Muscle of leg (tissue), 11 donors: Measurements from ENCODE around the gene TRIO. TPM values are rescaled to one million over a fixed set of nuclear protein-coding genes. Genes with fewer than 3 reads are reported as not detected.
A peak's percentile ranks its signal among the peaks of the same experiment; 100 is the strongest.

Experiments
- DNase-seq: peaks from one replicate; pipeline ENCODE4 v3.0.0; 2013
- H3K27ac ChIP-seq: one replicate; pipeline ENCODE4 v1.5.1; 2013; ENCODE audit warnings: mild to moderate bottlenecking, low read length, control low read depth
- H3K27me3 ChIP-seq: one replicate; pipeline ENCODE4 v1.6.1; 2013; ENCODE audit warnings: low read length; ENCODE audit not compliant: control insufficient read depth, insufficient read depth
- H3K36me3 ChIP-seq: one replicate; pipeline ENCODE4 v1.6.1; 2013; ENCODE audit warnings: low read length; ENCODE audit not compliant: control insufficient read depth, insufficient read depth
- H3K4me1 ChIP-seq: one replicate; pipeline ENCODE4 v1.6.1; 2013; ENCODE audit warnings: low read length; ENCODE audit not compliant: control insufficient read depth, insufficient read depth
- H3K4me3 ChIP-seq: one replicate; pipeline ENCODE4 v1.5.1; 2013; ENCODE audit warnings: low read length, control low read depth
- H3K9me3 ChIP-seq: replicated peaks from 2 replicates; pipeline ENCODE4 v1.6.1; 2013; ENCODE audit warnings: low read depth, low read length; ENCODE audit not compliant: control insufficient read depth
- WGBS: methylation state at CpG from one replicate; pipeline ENCODE4 v1.1.5; 2013; ENCODE audit warnings: missing lambda C conversion rate; ENCODE audit not compliant: insufficient coverage; 5-methylcytosine and 5-hydroxymethylcytosine counted together
- polyA plus RNA-seq, 8 donors: library from polyadenylated mRNA; unstranded; fragments of 120-200 nt; gene quantifications; one replicate each; pipeline versions ENCODE4 v1.2.1 to v1.2.3, GENCODE V29; 2013; ENCODE audit warnings: inconsistent platforms in 1 of 8, low replicate concordance in 1 of 8; ENCODE audit not compliant: insufficient read length in 8 of 8, insufficient read depth in 1 of 8
- total RNA-seq: library from RNA; stranded (reverse); fragments of 120-200 nt; gene quantifications from one replicate; pipeline ENCODE4 v1.2.4, GENCODE V29; 2013

The TRIO gene
- total and polyA plus RNA-seq, 9 donors, result 124 to 219 (median 168) TPM

DNA sequence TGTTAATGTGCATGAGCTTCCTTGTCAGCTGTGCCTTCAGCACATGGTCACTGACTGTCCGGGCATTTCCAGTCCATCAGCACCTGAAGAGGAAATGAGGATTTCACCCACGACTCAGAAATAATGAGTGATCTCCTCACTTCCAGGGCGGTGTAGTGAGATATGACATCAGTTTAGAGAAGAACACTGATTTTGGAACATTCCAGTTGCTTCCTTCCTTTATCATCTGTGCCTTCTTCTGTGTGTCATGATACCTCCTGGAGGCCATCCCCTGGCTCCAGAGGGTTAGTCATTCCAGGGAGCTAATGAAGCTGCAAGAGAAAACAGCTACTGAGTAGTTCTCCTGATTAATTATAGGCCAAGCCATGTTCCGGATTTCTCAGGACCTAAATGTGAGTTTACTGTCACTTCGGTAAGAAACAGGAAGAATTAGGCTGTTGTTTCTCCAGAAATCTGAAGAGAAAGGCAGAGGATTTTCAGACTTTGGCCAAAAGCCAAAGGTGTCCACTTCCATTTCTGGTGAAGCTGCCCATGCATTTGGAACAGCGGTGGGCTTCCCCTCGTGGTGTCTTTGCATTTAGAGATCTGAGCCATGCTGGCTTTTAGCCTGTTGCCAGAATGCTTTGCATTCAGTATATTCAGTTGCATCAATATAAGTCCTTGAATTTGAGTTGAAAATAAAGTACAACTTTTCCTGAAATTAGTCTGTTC lies 277.1 kb downstream of the TRIO start:
- Histone ChIP-seq H3K4me1 (peaks cover 51% of the 10 kb centered on the region), H3K36me3 (peaks cover 53% of the 10 kb centered on the region), H3K27ac (no peak overlapping the region), H3K4me3 (no peak overlapping the region), H3K27me3 (no peaks in the 10 kb centered on the region), H3K9me3 (no peaks in the 10 kb centered on the region)
- no peak for DNase-seq
- 53% methylated on average over 5 of the region's 7 CpGs for WGBS

DNA sequence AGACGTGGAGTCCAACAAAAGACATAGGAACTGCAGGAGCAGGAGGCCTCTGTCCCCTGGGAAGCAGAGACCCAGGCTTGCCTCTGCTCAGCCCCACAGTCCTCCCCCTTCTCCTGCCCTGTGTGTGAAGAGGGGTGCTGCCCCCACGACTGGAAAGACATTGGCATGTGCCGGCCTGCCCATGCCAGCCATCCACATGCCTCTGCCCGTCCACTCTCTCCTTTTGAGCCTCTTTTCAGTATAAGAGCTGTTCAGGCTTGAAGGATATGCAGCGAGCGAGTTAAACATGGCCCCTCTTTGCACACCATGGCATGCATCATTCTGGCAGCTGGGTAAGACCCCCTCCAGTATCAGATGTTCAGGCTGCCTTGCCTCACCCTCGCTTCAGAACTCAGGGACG lies 278.7 kb downstream of the TRIO start:
- no peak overlapping the region for H3K27ac ChIP-seq
- H3K4me3 ChIP-seq, result no peak overlapping the region
- peaks cover 47% of the 10 kb centered on the region for H3K4me1 ChIP-seq
- H3K27me3 ChIP-seq, result no peaks in the 10 kb centered on the region
- H3K9me3 ChIP-seq, result no peaks in the 10 kb centered on the region
- WGBS, result 86% methylated on average over 1 of the region's 8 CpGs
- peaks cover 57% of the 10 kb centered on the region for H3K36me3 ChIP-seq
- DNase-seq, result no peak

DNA sequence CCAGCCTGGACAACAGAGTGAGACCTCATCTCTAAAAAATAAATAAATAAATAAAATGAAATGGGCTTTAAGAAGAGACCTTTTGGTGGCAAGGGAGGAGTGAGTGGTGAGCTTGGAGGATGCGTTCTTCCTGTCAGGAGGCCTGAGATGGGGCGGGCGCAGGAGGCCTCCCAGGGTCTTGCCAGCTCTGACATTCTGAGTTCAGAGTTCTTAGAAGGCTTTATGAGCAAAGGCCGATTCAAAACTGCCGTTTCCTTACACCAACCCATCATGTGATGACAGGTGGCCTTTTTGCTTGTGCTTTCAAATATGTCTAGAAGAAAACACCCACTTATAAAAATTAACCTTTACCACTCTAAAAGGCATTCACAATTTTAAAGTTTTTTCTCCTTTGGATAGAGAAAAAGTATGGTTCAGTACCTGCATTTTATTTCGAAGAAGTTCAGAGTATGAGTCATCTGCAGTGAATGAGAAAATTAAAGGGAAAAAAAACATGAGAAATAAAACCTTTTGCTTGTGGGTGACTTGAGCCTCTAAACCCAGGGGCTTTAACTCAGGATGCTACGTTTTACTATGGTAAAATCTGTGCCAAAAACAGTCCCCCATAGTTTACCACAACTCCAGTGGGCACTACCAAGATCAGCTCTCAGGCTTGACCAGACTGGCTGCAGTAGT lies 281.0 kb downstream of the TRIO start:
- Histone ChIP-seq H3K36me3 (peaks cover 53% of the 10 kb centered on the region), H3K4me1 (peaks cover 41% of the 10 kb centered on the region), H3K27me3 (no peaks in the 10 kb centered on the region), H3K4me3 (no peak overlapping the region), H3K9me3 (no peaks in the 10 kb centered on the region), H3K27ac (no peak overlapping the region)
- no peak for DNase-seq
- WGBS, result 83% methylated on average over 2 of the region's 7 CpGs

DNA sequence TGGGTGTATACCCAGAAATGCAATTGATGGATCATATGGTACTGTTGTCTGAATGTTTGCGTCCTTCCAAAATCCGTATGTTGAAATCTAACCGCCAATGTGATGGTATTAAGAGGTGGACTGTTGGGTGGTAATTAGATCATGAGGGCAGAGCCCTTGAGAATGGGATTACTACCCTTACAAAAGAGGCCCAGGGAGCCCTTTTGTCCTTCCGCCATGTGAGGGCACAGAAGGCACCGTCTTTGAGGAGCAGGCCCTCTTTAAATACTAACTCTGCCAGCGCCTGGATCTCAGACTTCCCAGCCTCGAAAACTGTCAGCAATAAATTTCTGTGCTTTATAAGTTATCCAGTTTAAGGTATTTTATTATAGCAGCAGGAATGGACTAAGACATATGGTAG lies 282.4 kb downstream of the TRIO start:
- H3K27ac ChIP-seq, result no peak overlapping the region
- no peaks in the 10 kb centered on the region for H3K9me3 ChIP-seq
- H3K27me3 ChIP-seq, result no peaks in the 10 kb centered on the region
- 80% methylated on average over 1 of the region's 7 CpGs for WGBS
- peaks cover 40% of the 10 kb centered on the region for H3K36me3 ChIP-seq
- no peak overlapping the region for H3K4me3 ChIP-seq
- DNase-seq, result no peak
- peaks cover 30% of the 10 kb centered on the region for H3K4me1 ChIP-seq

DNA sequence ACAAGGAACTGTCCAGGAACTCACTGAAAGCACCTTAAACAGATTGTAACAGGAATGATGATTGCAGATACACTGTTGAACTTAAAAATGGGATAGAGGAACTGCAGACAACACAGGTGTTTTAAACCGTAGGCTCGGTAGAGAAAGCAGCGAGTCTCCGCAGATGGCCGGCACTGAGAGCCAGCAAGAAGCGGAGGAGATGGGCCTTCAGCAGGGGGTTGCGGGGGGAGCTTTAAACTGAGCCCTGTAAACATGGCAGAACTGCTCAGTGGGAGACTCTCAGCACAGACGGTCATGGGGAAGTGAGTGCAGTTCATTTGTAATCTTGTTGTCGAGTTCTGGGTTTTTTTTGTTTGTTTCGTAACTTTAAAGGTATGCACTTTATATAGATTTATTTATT lies 283.4 kb downstream of the TRIO start:
- Histone ChIP-seq H3K27me3 (no peaks in the 10 kb centered on the region), H3K4me3 (no peak overlapping the region), H3K36me3 (peaks cover 32% of the 10 kb centered on the region), H3K9me3 (no peaks in the 10 kb centered on the region), H3K4me1 (peaks cover 36% of the 10 kb centered on the region), H3K27ac (no peak overlapping the region)
- DNase-seq, result no peak
- WGBS, result 61% methylated on average over 8 of the region's 10 CpGs

DNA sequence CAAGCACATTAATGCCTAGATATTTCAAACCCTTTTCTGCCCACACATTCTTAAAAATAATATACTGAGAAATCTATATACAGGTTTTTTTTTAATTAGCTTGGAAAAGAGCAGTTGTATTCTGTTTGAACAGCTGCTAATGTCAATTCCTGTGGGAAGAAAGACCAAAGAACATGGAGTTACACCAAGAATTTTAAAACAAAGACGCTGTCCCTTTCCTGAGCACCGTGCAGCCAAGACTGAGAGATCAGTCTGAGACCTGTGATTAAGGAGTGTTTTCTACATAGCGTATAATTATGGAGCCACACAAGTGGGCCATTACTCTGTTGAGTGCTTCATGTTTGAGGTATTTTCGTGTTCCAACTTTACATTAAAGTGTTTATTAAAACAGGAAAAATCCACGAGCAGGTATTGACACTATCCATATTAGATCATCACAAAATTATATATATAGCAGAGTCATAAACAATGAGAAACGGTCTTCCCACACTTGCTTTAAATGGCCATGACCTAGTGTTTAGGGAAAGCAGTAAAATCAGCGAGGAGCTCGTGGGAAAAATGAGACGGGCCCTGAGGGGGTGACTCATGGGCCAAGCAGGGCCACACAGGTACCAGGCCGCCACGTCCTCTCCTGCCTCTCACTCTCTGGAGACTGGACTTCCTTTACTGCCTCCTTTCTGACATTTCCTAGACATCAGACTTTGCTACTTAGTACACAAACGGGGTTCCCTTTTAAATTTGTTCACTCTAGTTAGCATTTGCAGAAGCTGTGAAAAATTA lies 285.4 kb downstream of the TRIO start:
- WGBS, result 55% methylated on average over 6 of the region's 12 CpGs
- Histone ChIP-seq H3K27me3 (no peaks in the 10 kb centered on the region), H3K27ac (peak overlapping the region; percentile 43), H3K4me3 (no peak overlapping the region), H3K36me3 (peaks cover 18% of the 10 kb centered on the region), H3K4me1 (peaks cover 41% of the 10 kb centered on the region), H3K9me3 (no peaks in the 10 kb centered on the region)
- no peak for DNase-seq

DNA sequence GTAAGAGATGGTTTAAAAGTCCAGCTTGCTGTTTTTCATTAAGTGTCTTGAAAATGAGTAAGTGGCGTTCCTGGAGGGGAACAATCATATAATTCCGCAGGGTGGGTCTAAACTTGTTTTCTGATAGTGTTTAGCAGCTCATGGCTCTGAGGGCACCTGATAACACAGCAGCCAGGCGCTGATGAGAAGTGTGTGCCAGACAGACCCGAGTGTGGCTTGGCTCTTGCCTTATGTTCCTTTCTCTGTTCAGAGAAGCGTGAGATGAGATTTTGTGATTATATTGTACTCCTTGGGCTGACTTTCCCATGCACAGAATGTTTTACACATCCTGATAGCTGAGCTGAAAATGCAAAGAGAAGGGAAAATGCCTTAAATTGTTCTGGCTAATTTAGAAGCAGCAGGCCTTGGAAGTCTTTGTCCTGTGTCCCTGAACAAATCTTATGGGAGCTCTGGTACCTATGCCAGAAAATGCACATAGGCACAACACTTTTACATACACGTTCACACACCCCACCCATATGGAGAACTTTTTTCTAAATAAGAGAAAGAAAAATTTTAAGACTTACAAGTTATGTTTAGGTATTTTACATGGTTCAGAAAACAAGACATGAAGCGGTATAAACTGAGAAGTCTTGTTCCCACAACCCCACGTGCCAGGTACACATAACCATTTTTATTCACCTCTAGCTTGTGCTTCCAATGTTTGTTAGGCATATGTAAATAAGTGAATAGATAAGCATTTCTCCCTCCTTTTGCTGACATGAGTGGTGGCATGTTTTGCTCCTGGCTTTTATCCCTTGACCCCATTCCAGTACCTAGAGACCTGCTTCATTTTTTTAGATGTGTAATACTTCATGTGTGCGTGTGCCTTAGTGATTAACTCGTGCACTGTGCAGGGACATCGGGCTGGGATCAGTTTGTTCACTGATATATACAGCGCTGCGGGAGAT lies 286.2 kb downstream of the TRIO start:
- H3K9me3 ChIP-seq, result no peaks in the 10 kb centered on the region
- H3K27me3 ChIP-seq, result no peaks in the 10 kb centered on the region
- no peak for DNase-seq
- peak overlapping the region; percentile 43 for H3K27ac ChIP-seq
- peaks cover 18% of the 10 kb centered on the region for H3K36me3 ChIP-seq
- H3K4me3 ChIP-seq, result no peak overlapping the region
- 85% methylated on average over 5 of the region's 13 CpGs for WGBS
- H3K4me1 ChIP-seq, result peaks cover 39% of the 10 kb centered on the region

DNA sequence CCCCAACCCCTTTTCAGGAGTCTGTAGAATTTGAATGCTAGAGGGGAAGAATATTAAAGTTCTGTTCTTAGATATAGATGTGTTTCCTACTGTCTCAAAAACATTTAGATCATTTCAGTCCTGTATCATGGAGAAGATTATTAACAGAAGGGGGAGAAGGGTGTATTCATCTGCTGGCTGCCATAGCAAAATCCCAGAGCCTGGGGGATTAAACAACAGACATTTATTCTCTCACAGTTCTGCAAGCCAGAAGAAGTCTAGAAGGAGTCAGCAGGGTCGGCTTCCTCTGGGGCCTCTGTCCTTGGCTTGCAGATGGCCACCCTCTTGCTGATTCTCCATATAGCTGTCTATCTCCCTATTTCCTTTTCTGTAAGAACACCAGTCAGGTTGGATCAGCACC lies 288.4 kb downstream of the TRIO start:
- Histone ChIP-seq H3K4me3 (no peak overlapping the region), H3K36me3 (peaks cover 21% of the 10 kb centered on the region), H3K27ac (peak overlapping the region; percentile 56), H3K4me1 (peaks cover 36% of the 10 kb centered on the region), H3K27me3 (no peaks in the 10 kb centered on the region), H3K9me3 (no peaks in the 10 kb centered on the region)
- 20% methylated on average over 1 of the region's 1 CpG for WGBS
- DNase-seq, result peak; percentile 72

DNA sequence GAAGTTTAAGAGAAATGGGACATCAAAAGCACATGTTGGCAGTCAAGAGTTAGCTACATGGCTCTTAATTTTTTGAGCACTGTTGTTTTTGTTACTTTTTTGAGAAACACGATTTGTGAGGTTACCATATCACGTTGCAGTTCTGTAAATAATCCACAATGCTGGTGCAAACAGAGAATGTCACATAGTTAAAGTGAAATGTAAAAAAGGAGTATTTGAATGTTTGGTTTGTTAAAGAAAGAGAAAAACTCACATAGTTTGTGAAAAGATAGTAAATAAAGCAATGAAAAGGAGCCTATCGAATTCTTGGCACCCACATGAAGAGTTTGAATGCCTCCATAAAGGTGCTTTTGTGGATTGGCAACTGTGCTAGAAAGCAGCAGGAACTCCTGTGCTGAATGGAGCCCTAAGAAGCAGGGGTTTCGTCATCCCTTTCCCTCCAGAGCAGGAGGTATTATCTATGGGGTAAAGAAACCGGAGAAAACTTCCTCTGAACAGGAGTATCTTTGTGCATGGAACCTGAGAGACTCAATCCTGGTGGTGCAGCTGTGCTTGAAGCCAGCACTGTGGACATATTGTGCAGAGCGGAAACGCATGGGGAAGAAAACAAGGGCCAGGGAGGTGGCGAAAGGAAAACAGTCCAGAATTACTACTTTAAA lies 289.9 kb downstream of the TRIO start:
- 83% methylated on average over 1 of the region's 8 CpGs for WGBS
- H3K4me3 ChIP-seq, result no peak overlapping the region
- H3K4me1 ChIP-seq, result peaks cover 26% of the 10 kb centered on the region
- no peaks in the 10 kb centered on the region for H3K27me3 ChIP-seq
- H3K27ac ChIP-seq, result peak overlapping the region; percentile 30
- DNase-seq, result no peak
- H3K36me3 ChIP-seq, result peaks cover 11% of the 10 kb centered on the region
- no peaks in the 10 kb centered on the region for H3K9me3 ChIP-seq
